Kidney (tissue), 14 donors: ENCODE results near the gene PHF21B. TPM values are rescaled to one million over a fixed set of nuclear protein-coding genes. Genes with fewer than 3 reads are reported as not detected.
A peak's percentile ranks its signal among the peaks of the same experiment; 100 is the strongest.

Source experiments
- DNase-seq, 5 donors: peaks; one replicate each; pipeline ENCODE4 v3.0.0-alpha.2; 2013 to 2020
- FAIRE-seq: peaks from 2 replicates; lab custom pipeline; 2012; peaks lifted over from hg19 to GRCh38; lab: Jason Lieb, UNC
- H3K27ac ChIP-seq, 2 donors: one replicate each; pipeline ENCODE4 v1.7.0; 2013; ENCODE audit warnings: low read depth in 2 of 2, low read length in 2 of 2, inconsistent platforms in 1 of 2
- H3K27me3 ChIP-seq: one replicate; pipeline ENCODE4 v1.7.1; 2013; ENCODE audit warnings: low read length, inconsistent platforms; ENCODE audit not compliant: control insufficient read depth, insufficient read depth
- H3K36me3 ChIP-seq, 3 donors: one replicate each; pipeline versions ENCODE4 v1.7.0 to v1.7.1; 2013; ENCODE audit warnings: low read length in 3 of 3, control low read depth in 1 of 3, inconsistent platforms in 1 of 3; ENCODE audit not compliant: insufficient read depth in 3 of 3, control insufficient read depth in 2 of 3
- H3K4me1 ChIP-seq, 3 donors: one replicate each; pipeline versions ENCODE4 v1.7.0 to v1.7.1; 2013; ENCODE audit warnings: low read length in 3 of 3, inconsistent platforms in 1 of 3, low read depth in 1 of 3; ENCODE audit not compliant: control insufficient read depth in 2 of 3, insufficient read depth in 2 of 3
- H3K4me3 ChIP-seq, 3 donors: one replicate each; pipeline versions ENCODE4 v1.7.0 to v1.8.1; 2013; ENCODE audit warnings: low read length in 3 of 3, control low read depth in 1 of 3, inconsistent platforms in 1 of 3
- H3K9ac ChIP-seq, 3 donors: one replicate each; pipeline versions ENCODE4 v1.7.0 to v1.7.1; 2013; ENCODE audit warnings: low read length in 3 of 3, control low read depth in 1 of 3, inconsistent platforms in 1 of 3
- H3K9me3 ChIP-seq, 3 donors: one replicate each; pipeline versions ENCODE4 v1.7.0 to v1.7.1; 2013; ENCODE audit warnings: low read length in 3 of 3, control low read depth in 1 of 3, inconsistent platforms in 1 of 3; ENCODE audit not compliant: control insufficient read depth in 2 of 3, insufficient read depth in 1 of 3
- intact Hi-C: fragments of 100-400 bp; cut with DNase I; formaldehyde crosslinking; loops from one replicate; pipeline ENCODE4 v1.11.1; 2022
- polyA plus RNA-seq: library from polyadenylated mRNA; stranded (reverse); fragments of 350-450 nt; fragmentation: Illumina TruSeq; extraction: RNeasy Lipid Tissue Mini Kit (QIAGEN cat#74804); gene quantifications from one replicate; pipeline ENCODE4 v1.2.3, GENCODE V29; 2014; ENCODE audit warnings: low read depth, low replicate concordance; ENCODE audit not compliant: insufficient read depth
- total RNA-seq: library from RNA; stranded (reverse); fragmentation: NEBNext Ultra II Directional; extraction: Animal tissue kit (Norgen Biotek cat#: 25700); gene quantifications from one replicate; pipeline ENCODE4 v1.2.1, GENCODE V29; 2021
- TF ChIP-seq, protein P1 (sequence below): IDR thresholded peaks from 3 replicates; pipeline ENCODE4 v1.5.1; 2012; ENCODE audit warnings: mild to moderate bottlenecking, moderate library complexity, borderline replicate concordance; ENCODE audit not compliant: insufficient read depth; ENCODE audit errors: extremely low read depth
- donor health status: control.
- donor health status: control.
- donor health status: control.
- donor health status: control.
- donor health status: control.
- donor health status: DM: yes; HTN: yes; CAD: no.
- donor health status: Normal renal cell carcinoma (clear cell type).

The PHF21B gene
- total and polyA plus RNA-seq, 2 donors from 2014 or later, result 1.1 to 2.8 TPM

DNA sequence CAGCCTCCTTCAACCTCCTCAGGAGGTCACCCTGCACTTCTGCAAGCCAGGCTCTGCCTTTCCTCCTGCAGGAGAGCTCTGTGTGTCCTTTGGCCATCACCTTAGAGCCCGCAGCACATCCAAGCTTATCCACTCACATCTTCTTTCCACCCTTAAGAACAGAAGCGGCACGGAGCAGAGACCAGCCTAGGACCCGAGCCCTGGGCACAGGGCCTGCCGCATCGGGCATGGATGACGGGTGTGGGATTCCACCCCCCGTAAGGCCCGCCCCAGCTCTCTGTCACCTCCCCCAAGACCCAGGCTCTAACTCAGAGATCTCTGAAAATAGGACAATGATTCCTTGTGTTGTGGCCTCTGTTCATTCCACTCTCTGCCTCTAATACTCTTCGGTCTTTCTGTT lies 42.1 kb upstream of the PHF21B start:
- Histone ChIP-seq H3K27me3 (no peaks in the 10 kb centered on the region), H3K4me1 (no peaks in the 10 kb centered on the region), H3K4me3 (no peak overlapping the region), H3K27ac (no peak overlapping the region), H3K9me3 (no peaks in the 10 kb centered on the region), H3K9ac (no peak overlapping the region), H3K36me3 (no peaks in the 10 kb centered on the region)
- peak in 1 of 5 donors; percentile 21 for DNase-seq
- TF ChIP-seq, protein P1, sequence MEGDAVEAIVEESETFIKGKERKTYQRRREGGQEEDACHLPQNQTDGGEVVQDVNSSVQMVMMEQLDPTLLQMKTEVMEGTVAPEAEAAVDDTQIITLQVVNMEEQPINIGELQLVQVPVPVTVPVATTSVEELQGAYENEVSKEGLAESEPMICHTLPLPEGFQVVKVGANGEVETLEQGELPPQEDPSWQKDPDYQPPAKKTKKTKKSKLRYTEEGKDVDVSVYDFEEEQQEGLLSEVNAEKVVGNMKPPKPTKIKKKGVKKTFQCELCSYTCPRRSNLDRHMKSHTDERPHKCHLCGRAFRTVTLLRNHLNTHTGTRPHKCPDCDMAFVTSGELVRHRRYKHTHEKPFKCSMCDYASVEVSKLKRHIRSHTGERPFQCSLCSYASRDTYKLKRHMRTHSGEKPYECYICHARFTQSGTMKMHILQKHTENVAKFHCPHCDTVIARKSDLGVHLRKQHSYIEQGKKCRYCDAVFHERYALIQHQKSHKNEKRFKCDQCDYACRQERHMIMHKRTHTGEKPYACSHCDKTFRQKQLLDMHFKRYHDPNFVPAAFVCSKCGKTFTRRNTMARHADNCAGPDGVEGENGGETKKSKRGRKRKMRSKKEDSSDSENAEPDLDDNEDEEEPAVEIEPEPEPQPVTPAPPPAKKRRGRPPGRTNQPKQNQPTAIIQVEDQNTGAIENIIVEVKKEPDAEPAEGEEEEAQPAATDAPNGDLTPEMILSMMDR, result no peak
- intact Hi-C loops, result no loop called here
- no peak for FAIRE-seq

DNA sequence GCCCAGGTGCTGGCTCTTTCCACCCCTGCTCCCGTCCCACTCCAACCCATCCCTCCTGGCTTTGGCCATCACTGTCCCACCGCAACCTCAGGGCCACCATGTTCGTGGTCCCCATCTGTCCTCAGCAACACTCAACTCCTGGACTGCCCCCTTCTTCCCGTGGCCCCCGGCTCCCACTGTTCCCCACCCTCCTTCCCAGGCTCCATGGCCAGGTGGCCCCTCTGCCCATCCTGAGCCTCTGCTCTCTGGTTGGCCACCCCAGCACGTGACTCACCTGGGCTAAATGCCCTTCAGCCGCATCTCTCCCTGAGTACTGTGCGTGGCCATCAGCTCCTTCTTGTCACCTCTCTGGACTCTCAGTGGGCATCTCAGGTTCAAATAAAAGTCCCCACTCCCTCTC lies 41.6 kb upstream of the PHF21B start:
- no peaks in the 10 kb centered on the region for H3K9me3 ChIP-seq
- intact Hi-C loops, result no loop called here
- H3K36me3 ChIP-seq, result no peaks in the 10 kb centered on the region
- TF ChIP-seq, protein P1, result no peak
- no peaks in the 10 kb centered on the region for H3K4me1 ChIP-seq
- H3K4me3 ChIP-seq, result no peak overlapping the region
- no peaks in the 10 kb centered on the region for H3K27me3 ChIP-seq
- no peak overlapping the region for H3K27ac ChIP-seq
- FAIRE-seq, result no peak
- DNase-seq, result peak in 1 of 5 donors; percentile 40
- H3K9ac ChIP-seq, result no peak overlapping the region

DNA sequence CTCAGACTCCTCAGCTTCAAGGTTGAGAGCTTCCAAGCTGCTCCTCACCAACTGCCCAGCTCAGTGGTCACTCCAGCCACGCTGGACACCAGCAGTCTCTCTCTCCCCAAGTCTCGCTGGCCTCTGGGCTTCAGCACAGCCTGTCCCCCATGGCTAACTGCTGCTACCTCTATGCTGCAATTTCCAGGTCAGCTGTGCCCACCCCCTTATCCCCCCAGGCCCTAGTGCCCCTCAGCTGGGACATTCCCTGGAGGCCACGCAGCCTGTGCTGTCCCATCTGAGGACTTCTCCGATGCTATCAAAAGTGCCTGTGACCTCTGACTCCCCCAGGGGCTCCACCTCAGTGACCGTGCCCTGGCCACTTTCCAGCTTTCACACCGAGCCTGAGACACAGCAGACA lies 37.5 kb upstream of the PHF21B start:
- Histone ChIP-seq H3K27me3 (no peaks in the 10 kb centered on the region), H3K4me1 (no peaks in the 10 kb centered on the region), H3K4me3 (no peak overlapping the region), H3K36me3 (no peaks in the 10 kb centered on the region), H3K9ac (no peak overlapping the region), H3K9me3 (no peaks in the 10 kb centered on the region), H3K27ac (no peak overlapping the region)
- DNase-seq (peak in 2 of 5 donors; percentile 23 to 29), FAIRE-seq (no peak)
- intact Hi-C loops, result no loop called here
- TF ChIP-seq, protein P1, result no peak

DNA sequence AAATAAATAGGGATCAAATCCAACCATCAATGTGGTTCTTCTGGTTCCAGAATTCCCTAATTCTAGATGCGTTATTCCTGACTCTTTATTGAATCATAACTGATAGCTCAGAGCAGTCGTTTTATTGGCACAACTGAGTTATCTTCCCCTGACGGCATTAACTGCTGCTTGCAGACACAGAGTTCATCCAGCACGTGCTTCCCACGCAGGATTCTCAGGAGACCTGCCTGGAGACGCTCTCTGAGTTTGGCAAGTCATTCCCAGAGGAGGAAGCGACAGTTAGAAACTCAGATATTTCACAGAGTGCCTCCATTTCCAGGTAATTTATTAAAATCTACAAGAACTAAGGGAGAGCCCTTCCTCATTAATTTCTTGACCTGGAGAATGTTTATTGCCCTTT lies 35.4 kb upstream of the PHF21B start:
- DNase-seq, result no peak
- no peak overlapping the region for H3K4me3 ChIP-seq
- no peaks in the 10 kb centered on the region for H3K9me3 ChIP-seq
- FAIRE-seq, result no peak
- H3K9ac ChIP-seq, result no peak overlapping the region
- no peak overlapping the region for H3K27ac ChIP-seq
- H3K36me3 ChIP-seq, result no peaks in the 10 kb centered on the region
- no peaks in the 10 kb centered on the region for H3K27me3 ChIP-seq
- intact Hi-C loops, result no loop called here
- TF ChIP-seq, protein P1, result no peak
- no peaks in the 10 kb centered on the region for H3K4me1 ChIP-seq
